Measurements from ENCODE around the gene VIPR2.
"Not testable (repeated sequence)": the region's sequence is repeated elsewhere in the genome, so short reads cannot be mapped to it uniquely, and the experiment has no call there.

VIPR2 gene

DNA sequence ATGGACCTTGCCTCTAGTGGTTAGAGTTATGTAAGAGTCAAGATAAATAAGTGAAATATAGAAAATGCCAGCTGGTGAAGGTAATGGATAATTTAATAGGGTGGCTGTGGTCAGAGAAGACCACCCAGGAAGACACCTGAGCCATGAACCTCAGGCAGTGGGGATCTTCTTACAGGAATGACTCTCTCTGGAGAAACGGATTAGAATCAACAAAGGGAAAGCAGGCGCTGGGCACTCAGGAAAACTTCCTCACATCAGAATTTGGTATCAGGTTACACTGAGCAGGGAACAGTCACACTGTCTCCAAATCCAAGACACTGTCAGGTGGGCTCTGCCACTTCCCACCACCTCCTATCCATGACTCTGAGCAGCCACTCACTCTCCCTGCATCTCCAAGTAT lies 155.7 kb downstream of the VIPR2 start:
- Histone ChIP-seq H3K4me3 (ENCODE audit: low read depth, low read length) (no peak overlapping the region), H3K36me3 (ENCODE audit: control insufficient read depth, insufficient read depth, low read length) (no peaks in the 10 kb centered on the region), H3K27ac (ENCODE audit: low read depth, low read length) (no peak overlapping the region), H3K27me3 (ENCODE audit: control insufficient read depth, insufficient read depth, low read length) (peaks cover 24% of the 10 kb centered on the region), H3K9ac (ENCODE audit: low read depth, low read length) (no peak overlapping the region), H3K9me3 (ENCODE audit: control insufficient read depth, insufficient read depth, low read length) (peaks cover 23% of the 10 kb centered on the region), H3K4me1 (ENCODE audit: control insufficient read depth, insufficient read depth, low read length) (no peaks in the 10 kb centered on the region)

DNA sequence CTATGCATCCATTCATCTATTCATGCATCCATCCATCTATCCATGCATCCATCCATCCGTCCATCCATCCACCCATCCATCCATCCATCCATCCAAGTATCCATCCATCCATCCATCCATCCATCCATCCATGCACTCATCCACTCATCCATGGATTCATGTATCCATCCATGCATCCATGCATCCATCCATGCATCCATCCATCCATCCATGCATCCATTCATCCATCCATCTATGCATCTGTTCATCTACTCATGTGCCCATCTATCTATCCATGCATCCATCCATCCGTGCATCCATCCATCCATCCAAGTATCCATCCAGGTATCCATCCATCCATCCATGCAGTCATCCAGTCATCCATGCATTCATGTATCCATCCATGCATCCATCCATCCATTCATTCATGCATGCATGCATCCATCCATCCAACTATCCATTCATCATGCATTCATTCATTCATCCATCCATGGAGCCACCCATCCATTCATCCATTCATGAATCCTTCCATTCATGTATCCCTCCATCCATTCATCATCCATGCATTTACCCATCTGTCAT lies 156.3 kb downstream of the VIPR2 start:
- H3K27ac ChIP-seq (ENCODE audit: low read depth, low read length): no peak overlapping the region

DNA sequence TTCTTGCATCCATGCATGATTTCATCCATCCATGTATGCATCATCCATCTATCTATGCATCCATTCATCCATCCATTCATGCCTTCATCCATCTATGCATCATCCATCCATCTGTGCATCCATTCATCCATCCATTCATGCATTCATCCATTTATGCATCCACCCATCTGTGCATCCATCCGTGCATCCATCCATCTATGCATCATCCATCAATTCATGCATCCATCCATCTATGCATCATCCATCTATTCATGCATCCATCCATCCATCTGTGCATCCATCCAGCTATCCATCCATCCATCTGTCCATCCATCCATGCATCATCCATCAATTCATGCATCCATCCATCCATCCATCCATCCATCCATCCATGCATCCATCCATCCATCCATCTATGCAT lies 157.0 kb downstream of the VIPR2 start:
- peaks cover 36% of the 10 kb centered on the region for H3K9me3 ChIP-seq (ENCODE audit: control insufficient read depth, insufficient read depth, low read length)
- no peak overlapping the region for H3K27ac ChIP-seq (ENCODE audit: low read depth, low read length)
- H3K36me3 ChIP-seq (ENCODE audit: control insufficient read depth, insufficient read depth, low read length): no peaks in the 10 kb centered on the region
- H3K9ac ChIP-seq (ENCODE audit: low read depth, low read length): no peak overlapping the region
- no peaks in the 10 kb centered on the region for H3K4me1 ChIP-seq (ENCODE audit: control insufficient read depth, insufficient read depth, low read length)
- H3K27me3 ChIP-seq (ENCODE audit: control insufficient read depth, insufficient read depth, low read length): peaks cover 12% of the 10 kb centered on the region
- H3K4me3 ChIP-seq (ENCODE audit: low read depth, low read length): no peak overlapping the region

More for the DNA sequence above, 156.3 kb downstream of the VIPR2 start:
- Histone ChIP-seq H3K27me3 (ENCODE audit: control insufficient read depth, insufficient read depth, low read length) (peaks cover 19% of the 10 kb centered on the region), H3K36me3 (ENCODE audit: control insufficient read depth, insufficient read depth, low read length) (no peaks in the 10 kb centered on the region), H3K9ac (ENCODE audit: low read depth, low read length) (no peak overlapping the region), H3K9me3 (ENCODE audit: control insufficient read depth, insufficient read depth, low read length) (peaks cover 29% of the 10 kb centered on the region), H3K4me3 (ENCODE audit: low read depth, low read length) (no peak overlapping the region), H3K4me1 (ENCODE audit: control insufficient read depth, insufficient read depth, low read length) (no peaks in the 10 kb centered on the region)

DNA sequence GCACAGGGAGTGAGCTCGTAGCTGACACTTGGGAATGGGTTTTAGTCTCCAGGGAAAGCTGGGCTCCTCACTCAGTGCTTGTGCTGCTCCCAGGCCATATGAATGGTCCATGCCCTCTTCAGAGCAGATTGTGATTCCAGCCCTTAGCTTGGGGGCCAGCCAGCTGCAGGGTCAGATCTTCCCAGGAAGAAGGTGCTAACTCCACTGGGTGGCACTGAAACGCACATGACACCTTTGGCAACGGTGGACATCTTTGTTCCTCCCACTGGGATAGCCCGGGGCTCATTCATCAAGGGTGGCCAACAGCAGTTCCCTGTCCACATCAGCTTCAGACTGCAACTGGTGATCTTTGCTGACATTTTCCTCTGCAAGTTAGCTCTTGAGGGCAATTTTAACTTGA lies 159.1 kb downstream of the VIPR2 start:
- no peak overlapping the region for H3K9ac ChIP-seq (ENCODE audit: low read depth, low read length)
- H3K4me3 ChIP-seq (ENCODE audit: low read depth, low read length): no peak overlapping the region
- H3K27ac ChIP-seq (ENCODE audit: low read depth, low read length): no peak overlapping the region
- no peaks in the 10 kb centered on the region for H3K27me3 ChIP-seq (ENCODE audit: control insufficient read depth, insufficient read depth, low read length)
- no peaks in the 10 kb centered on the region for H3K4me1 ChIP-seq (ENCODE audit: control insufficient read depth, insufficient read depth, low read length)
- no peaks in the 10 kb centered on the region for H3K36me3 ChIP-seq (ENCODE audit: control insufficient read depth, insufficient read depth, low read length)
- H3K9me3 ChIP-seq (ENCODE audit: control insufficient read depth, insufficient read depth, low read length): peaks cover 52% of the 10 kb centered on the region

GRCh38 chr7:158984007-158984406 lies 160.7 kb downstream of the VIPR2 start:
- peaks cover 62% of the 10 kb centered on the region for H3K9me3 ChIP-seq (ENCODE audit: control insufficient read depth, insufficient read depth, low read length)
- not testable (repeated sequence) for H3K27ac ChIP-seq (ENCODE audit: low read depth, low read length)

DNA sequence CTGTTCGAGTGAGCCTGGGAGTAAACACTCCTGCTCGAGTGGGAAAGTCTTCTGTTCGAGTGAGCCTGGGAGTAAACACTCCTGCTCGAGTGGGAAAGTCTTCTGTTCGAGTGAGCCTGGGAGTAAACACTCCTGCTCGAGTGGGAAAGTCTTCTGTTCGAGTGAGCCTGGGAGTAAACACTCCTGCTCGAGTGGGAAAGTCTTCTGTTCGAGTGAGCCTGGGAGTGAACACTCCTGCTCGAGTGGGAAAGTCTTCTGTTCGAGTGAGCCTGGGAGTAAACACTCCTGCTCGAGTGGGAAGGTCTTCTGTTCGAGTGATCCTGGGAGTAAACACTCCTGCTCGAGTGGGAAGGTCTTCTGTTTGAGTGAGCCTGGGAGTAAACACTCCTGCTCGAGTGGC lies 162.6 kb downstream of the VIPR2 start:
- H3K4me3 ChIP-seq (ENCODE audit: low read depth, low read length); H3K36me3 ChIP-seq (ENCODE audit: control insufficient read depth, insufficient read depth, low read length); H3K9ac ChIP-seq (ENCODE audit: low read depth, low read length); H3K27ac ChIP-seq (ENCODE audit: low read depth, low read length); H3K4me1 ChIP-seq (ENCODE audit: control insufficient read depth, insufficient read depth, low read length); H3K27me3 ChIP-seq (ENCODE audit: control insufficient read depth, insufficient read depth, low read length): not testable (repeated sequence)
- peaks cover 54% of the 10 kb centered on the region for H3K9me3 ChIP-seq (ENCODE audit: control insufficient read depth, insufficient read depth, low read length)

More at GRCh38 chr7:158984007-158984406, 160.7 kb downstream of the VIPR2 start:
- H3K4me3 ChIP-seq (ENCODE audit: low read depth, low read length); H3K9ac ChIP-seq (ENCODE audit: low read depth, low read length); H3K4me1 ChIP-seq (ENCODE audit: control insufficient read depth, insufficient read depth, low read length); H3K36me3 ChIP-seq (ENCODE audit: control insufficient read depth, insufficient read depth, low read length); H3K27me3 ChIP-seq (ENCODE audit: control insufficient read depth, insufficient read depth, low read length): not testable (repeated sequence)

- no peaks in the 10 kb centered on the region for H3K4me1 ChIP-seq (ENCODE audit: control insufficient read depth, insufficient read depth, low read length)
- no peak overlapping the region for H3K9ac ChIP-seq (ENCODE audit: low read depth, low read length)
- H3K36me3 ChIP-seq (ENCODE audit: control insufficient read depth, insufficient read depth, low read length): no peaks in the 10 kb centered on the region
- H3K27me3 ChIP-seq (ENCODE audit: control insufficient read depth, insufficient read depth, low read length): no peaks in the 10 kb centered on the region
- H3K27ac ChIP-seq (ENCODE audit: low read depth, low read length): no peak overlapping the region
- H3K4me3 ChIP-seq (ENCODE audit: low read depth, low read length): no peak overlapping the region
- H3K9me3 ChIP-seq (ENCODE audit: control insufficient read depth, insufficient read depth, low read length): peaks cover 44% of the 10 kb centered on the region
Measured at GRCh38 chr7:158979635-158980351, 164.9 kb downstream of the VIPR2 start.

DNA sequence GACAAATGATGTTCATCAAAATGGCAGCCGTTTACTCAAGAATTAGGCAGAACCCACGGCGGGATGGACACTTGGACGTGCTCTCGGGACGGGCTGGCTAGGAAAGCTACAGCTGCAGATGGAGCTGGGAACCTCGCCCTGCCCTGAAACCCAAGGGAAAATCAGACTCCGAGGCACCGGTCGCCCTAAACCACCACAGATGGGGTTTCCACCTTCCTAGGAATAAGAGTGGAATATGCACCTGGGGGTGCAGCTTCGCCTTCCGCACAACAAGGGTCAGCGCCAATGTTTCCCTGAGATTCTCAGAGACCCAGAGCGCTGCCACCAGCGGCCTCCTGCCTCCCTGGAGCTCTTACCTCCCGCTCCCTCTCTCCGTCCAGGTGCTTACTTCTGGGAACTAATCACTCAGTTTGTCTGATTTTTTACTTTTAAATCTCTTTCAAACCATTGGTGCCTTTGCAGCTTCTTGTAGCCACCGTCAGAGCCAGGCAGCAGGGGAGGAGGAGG lies 165.6 kb downstream of the VIPR2 start:
- no peak overlapping the region for H3K9ac ChIP-seq (ENCODE audit: low read depth, low read length)
- no peaks in the 10 kb centered on the region for H3K27me3 ChIP-seq (ENCODE audit: control insufficient read depth, insufficient read depth, low read length)
- no peak overlapping the region for H3K27ac ChIP-seq (ENCODE audit: low read depth, low read length)

More for the DNA sequence above, 165.6 kb downstream of the VIPR2 start:
- Histone ChIP-seq H3K9me3 (ENCODE audit: control insufficient read depth, insufficient read depth, low read length) (peaks cover 42% of the 10 kb centered on the region), H3K36me3 (ENCODE audit: control insufficient read depth, insufficient read depth, low read length) (no peaks in the 10 kb centered on the region), H3K4me1 (ENCODE audit: control insufficient read depth, insufficient read depth, low read length) (no peaks in the 10 kb centered on the region), H3K4me3 (ENCODE audit: low read depth, low read length) (no peak overlapping the region)

All from HUES48 (cell line).